Epithelial cell of esophagus (primary cell): Measurements from ENCODE around the gene TMEM9B.

Source experiments
- DNase-seq: peaks from one replicate; pipeline ENCODE4 v3.0.0; 2010; ENCODE audit warnings: low read depth
- H3K4me3 ChIP-seq: 2 replicates; pipeline ENCODE4 v1.5.1; 2011; ENCODE audit warnings: mild to moderate bottlenecking, low read length, control low read depth
- TF ChIP-seq, protein P1 (sequence below): IDR thresholded peaks from 2 replicates; pipeline ENCODE4 v1.5.1; 2011; ENCODE audit warnings: low read depth, mild to moderate bottlenecking, low read length, control low read depth, inconsistent platforms; ENCODE audit not compliant: insufficient read depth; ENCODE audit errors: missing control alignments

Gene TMEM9B

DNA sequence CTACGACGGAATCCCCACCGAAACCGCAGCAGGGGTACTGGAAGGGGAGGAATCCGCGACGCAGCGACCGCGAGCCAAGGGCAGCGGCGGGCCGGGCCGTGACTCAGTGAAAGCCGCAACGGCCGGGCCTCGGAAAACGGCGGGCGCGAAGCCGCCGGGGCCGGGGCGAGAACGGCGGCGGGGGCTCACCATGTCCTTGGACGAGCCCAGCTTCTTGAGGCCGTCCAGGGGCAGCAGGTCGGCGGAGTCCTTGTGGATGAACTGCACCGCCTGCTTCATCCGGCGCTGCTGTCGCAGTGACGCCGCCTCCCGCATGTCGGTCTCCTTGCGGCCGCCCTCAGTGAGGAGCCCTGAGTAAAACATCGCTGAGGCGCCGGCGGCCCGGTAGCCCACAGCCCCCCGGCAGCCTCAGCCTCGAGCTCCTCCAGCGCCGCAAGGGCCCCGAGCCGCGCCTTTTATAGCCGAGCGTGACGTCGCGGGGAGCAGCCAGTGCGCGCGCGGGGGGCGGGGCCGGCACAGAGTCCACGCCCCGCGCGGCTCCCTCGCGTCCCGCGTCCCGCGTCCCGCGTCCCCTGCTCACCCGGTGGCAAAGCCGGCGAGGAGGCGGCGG, 39.4 kb upstream of the TMEM9B start, which contains the start of gene NRIP3:
TSS of gene NRIP3 (minus strand) at position 429 of the 610 bp plus-strand sequence. CDS start at position 363, 66 bp downstream.
- peak; percentile 52 for DNase-seq
- TF ChIP-seq, protein P1, sequence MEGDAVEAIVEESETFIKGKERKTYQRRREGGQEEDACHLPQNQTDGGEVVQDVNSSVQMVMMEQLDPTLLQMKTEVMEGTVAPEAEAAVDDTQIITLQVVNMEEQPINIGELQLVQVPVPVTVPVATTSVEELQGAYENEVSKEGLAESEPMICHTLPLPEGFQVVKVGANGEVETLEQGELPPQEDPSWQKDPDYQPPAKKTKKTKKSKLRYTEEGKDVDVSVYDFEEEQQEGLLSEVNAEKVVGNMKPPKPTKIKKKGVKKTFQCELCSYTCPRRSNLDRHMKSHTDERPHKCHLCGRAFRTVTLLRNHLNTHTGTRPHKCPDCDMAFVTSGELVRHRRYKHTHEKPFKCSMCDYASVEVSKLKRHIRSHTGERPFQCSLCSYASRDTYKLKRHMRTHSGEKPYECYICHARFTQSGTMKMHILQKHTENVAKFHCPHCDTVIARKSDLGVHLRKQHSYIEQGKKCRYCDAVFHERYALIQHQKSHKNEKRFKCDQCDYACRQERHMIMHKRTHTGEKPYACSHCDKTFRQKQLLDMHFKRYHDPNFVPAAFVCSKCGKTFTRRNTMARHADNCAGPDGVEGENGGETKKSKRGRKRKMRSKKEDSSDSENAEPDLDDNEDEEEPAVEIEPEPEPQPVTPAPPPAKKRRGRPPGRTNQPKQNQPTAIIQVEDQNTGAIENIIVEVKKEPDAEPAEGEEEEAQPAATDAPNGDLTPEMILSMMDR, result no peak

DNA sequence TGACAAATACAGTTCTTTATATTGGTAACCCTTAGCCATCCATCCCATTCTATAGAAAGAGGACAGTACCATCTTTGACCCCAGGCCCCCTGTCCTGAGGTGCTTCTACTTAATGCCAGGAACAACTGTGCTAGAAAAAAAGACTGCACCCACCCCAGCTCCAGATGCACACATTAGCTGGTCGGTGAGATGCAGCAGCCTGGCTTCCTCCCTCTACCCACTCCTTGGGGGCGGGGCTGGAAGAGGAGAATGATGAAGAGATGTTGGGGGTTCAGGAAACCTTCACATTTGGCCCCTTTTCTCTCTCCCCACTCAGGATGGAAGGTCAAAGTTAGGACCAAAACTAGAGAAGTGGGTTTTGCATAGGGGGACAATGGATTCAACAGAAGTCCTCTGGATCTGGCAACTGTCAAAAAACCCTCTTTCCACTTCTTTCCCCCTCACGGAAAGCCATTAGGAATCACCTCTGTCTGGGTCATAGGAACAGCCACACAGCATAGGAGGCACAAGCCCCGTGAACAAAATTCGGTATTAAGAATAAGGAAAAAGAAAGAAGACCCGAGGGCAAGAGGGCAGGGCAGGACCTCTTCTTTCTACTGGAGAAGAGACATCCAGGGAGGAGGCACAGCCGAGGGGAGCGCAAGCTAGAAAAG, 38.8 kb upstream of the TMEM9B start:
- peak overlapping the region; percentile 35 for H3K4me3 ChIP-seq
- DNase-seq, result no peak
- TF ChIP-seq, protein P1, result no peak

More for the DNA sequence above, 39.4 kb upstream of the TMEM9B start, which contains the start of gene NRIP3:
- peak within 1 kb of the TSS; percentile 35 for H3K4me3 ChIP-seq

DNA sequence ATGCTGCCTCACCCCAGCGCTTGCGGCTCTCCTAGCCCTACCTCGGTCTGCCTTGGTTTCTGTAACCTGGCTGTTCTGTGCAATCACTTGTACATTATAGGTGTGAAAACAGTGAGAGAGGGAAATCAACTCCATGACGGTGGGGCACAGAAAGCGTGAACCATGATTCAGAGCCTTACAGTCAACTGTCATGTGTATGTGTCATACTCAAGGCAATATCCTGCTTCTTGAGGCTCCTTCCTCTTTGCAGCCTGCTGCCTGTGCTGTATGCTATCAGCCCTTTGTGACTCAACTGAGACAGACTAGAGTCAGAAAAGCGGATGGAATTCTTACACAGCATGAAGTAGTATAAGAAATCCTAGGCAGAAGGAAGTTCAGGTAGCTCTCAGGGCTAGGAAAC, 37.5 kb upstream of the TMEM9B start:
- no peak overlapping the region for H3K4me3 ChIP-seq
- peak; percentile 96 for DNase-seq
- TF ChIP-seq, protein P1, result no peak

DNA sequence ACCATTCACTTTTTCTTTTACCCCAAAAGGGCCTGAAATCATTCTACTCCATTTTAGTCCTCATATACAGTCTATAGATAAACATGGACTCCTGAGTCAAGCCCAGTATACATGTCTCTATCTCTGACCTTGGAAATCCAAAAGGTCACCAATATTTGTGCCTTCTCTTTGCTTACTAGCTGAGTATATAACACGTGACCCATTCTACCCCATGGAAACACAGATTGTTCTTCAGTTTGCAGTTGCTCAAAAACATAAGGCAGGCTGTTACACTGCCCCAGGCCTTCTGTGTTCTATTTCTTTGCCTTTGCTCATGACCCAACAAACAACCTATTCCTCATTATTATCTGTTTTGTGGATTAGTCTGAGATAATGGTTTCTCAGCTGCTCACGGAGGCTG, 33.8 kb upstream of the TMEM9B start:
- DNase-seq, result no peak
- TF ChIP-seq, protein P1, result no peak
- no peak overlapping the region for H3K4me3 ChIP-seq

DNA sequence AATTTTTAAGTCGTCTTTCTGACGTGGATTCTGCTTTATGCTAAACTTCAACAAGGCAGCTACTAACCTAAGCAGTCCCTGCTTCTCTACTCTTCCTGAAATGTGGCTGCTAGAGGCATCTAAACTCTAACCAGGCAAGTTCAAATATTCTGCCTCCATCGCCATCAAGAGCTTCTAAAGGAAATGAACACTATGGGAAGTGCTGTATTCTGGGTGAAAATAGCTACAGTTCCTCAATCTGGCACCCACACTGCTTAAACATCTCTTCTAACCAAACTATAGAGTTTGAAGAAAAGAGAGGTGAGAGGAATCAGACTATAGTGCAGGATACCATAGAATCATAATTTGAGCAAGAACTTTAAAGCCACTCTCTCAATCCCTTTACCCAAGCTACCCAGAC, 33.2 kb upstream of the TMEM9B start:
- TF ChIP-seq, protein P1, result no peak
- no peak for DNase-seq
- H3K4me3 ChIP-seq, result no peak overlapping the region

DNA sequence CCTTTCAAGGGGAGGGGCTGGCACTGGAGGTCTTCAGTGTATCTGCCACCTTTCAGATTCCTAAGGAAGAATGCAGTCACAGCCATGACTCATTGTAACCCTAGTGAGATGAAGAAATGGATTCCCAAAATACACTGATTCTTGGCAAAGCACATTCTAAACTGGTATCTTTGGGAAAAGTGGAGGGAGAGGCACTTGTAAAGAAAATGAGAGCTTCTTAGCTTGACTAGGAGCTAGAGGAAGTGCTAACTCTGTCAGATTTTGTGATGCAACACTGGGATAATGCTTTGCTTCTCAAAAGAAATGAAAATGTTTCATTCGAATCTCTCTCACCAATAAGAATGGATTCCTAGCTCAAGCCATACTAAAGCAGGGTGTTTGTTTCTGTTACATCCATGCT, 25.2 kb upstream of the TMEM9B start:
- TF ChIP-seq, protein P1, result no peak
- peak; percentile 17 for DNase-seq
- H3K4me3 ChIP-seq, result no peak overlapping the region
